HCT116 (cell line): ENCODE data around the gene STIM2. TPM values are rescaled to one million over a fixed set of nuclear protein-coding genes. Genes with fewer than 3 reads are reported as not detected.

Source experiments
- ATAC-seq: fragments of 200-7000 bp; cut with Tn5 transposase; 2 replicates; pipeline ENCODE4 v1.9.1; 2020; ENCODE audit warnings: mild to moderate bottlenecking, moderate library complexity
- BruUV-seq: library from RNA; stranded (reverse); fragments of 400-500 nt; replicated peaks from 2 replicates; lab custom pipeline; 2021; lab: Mats Ljungman, UMichigan
- CTCF ChIA-PET: fragments of 300-600 bp; sonication (Branson Sonifier 250); formaldehyde crosslinking; loops from one replicate; lab custom pipeline; 2021; ENCODE audit warnings: antibody characterized with exemption; lab: Charles Lee
- POLR2A ChIA-PET: fragments of 300-600, 350-600 bp; sonication (Branson Sonifier 250); formaldehyde crosslinking; loops from one replicate; lab custom pipeline; 2021; ENCODE audit warnings: antibody characterized with exemption; lab: Charles Lee
- RAD21 ChIA-PET, 2 experiments: fragments of 300-600 bp; sonication (Branson Sonifier 250); formaldehyde crosslinking; loops; one replicate each; lab custom pipeline; 2023; ENCODE audit warnings: low total read pairs in 2 of 2; ENCODE audit not compliant: uncharacterized antibody in 2 of 2, unreplicated experiment in 2 of 2, low non-redundant PET in 1 of 2; lab: Charles Lee
- DNase-seq: peaks from one replicate; pipeline ENCODE4 v3.0.0-alpha.2; 2010; ENCODE audit warnings: low read depth, low spot score
- H2AFZ ChIP-seq: fragments of 200-600 bp; shearing (Covaris generic), sonication (generic); 2 replicates; pipeline ENCODE4 v1.6.1; 2017; ENCODE audit warnings: low read depth, mixed run types, mixed read lengths, antibody characterized with exemption, low read length; ENCODE audit not compliant: poor library complexity, severe bottlenecking
- H3K27ac ChIP-seq: 2 replicates; pipeline ENCODE4 v1.5.1; 2012; ENCODE audit warnings: low read depth, low read length
- H3K27me3 ChIP-seq: fragments of 200-600 bp; sonication (generic); 2 replicates; pipeline ENCODE4 v1.6.1; 2016; ENCODE audit warnings: mixed run types, low read length, mixed read lengths; ENCODE audit not compliant: insufficient read depth
- H3K36me3 ChIP-seq, 2 experiments: fragments of 200-500 bp in 1 of 2; fragments of 200-600 bp in 1 of 2; sonication (Bioruptor generic) in 1 of 2; sonication (generic) in 1 of 2; 2 replicates each; pipeline versions ENCODE4 v1.5.1 to v1.6.1; 2014 to 2016; ENCODE audit warnings: low read length in 2 of 2, inconsistent platforms in 1 of 2, mixed read lengths in 1 of 2, mixed run types in 1 of 2; ENCODE audit not compliant: insufficient read depth in 2 of 2, control insufficient read depth in 1 of 2
- H3K4me1 ChIP-seq, 2 experiments: fragments of 200-600 bp in 1 of 2; sonication (generic) in 1 of 2; 2 replicates each; pipeline versions ENCODE4 v1.5.1 to v1.6.1; 2012 to 2017; ENCODE audit warnings: low read length in 2 of 2, inconsistent platforms in 1 of 2, mild to moderate bottlenecking in 1 of 2, mixed read lengths in 1 of 2, mixed run types in 1 of 2, moderate library complexity in 1 of 2; ENCODE audit not compliant: insufficient read depth in 2 of 2, control insufficient read depth in 1 of 2
- H3K4me2 ChIP-seq: fragments of 200-600 bp; sonication (generic); 2 replicates; pipeline ENCODE4 v1.6.1; 2017; ENCODE audit warnings: mixed run types, low read length, mixed read lengths
- H3K4me3 ChIP-seq, 2 experiments: fragments of 200-600 bp in 1 of 2; sonication (generic) in 1 of 2; replicated peaks in 1 of 2; 2 replicates each; pipeline ENCODE4 v1.5.1; 2011 to 2016; ENCODE audit warnings: low read length in 2 of 2, control low read depth in 1 of 2, low read depth in 1 of 2, mild to moderate bottlenecking in 1 of 2, mixed read lengths in 1 of 2, mixed run types in 1 of 2
- H3K79me2 ChIP-seq: fragments of 200-600 bp; sonication (generic); 2 replicates; pipeline ENCODE4 v1.6.1; 2017; ENCODE audit warnings: mild to moderate bottlenecking, mixed run types, low read length, moderate library complexity, mixed read lengths; ENCODE audit not compliant: insufficient read depth
- H3K9ac ChIP-seq: fragments of 200-600 bp; sonication (generic); 2 replicates; pipeline ENCODE4 v1.6.1; 2016; ENCODE audit warnings: low read length, mixed read lengths
- H3K9me2 ChIP-seq: fragments of 200-600 bp; sonication (generic), shearing (Covaris generic); 2 replicates; pipeline ENCODE4 v1.6.1; 2017; ENCODE audit warnings: mixed run types, mild to moderate bottlenecking, moderate library complexity; ENCODE audit not compliant: insufficient read depth
- H3K9me3 ChIP-seq, 2 experiments: fragments of 200-500 bp in 1 of 2; fragments of 200-600 bp in 1 of 2; sonication (Bioruptor generic) in 1 of 2; sonication (generic) in 1 of 2; 2 replicates each; pipeline ENCODE4 v1.6.1; 2014 to 2017; ENCODE audit warnings: low read length in 2 of 2, mixed read lengths in 2 of 2, inconsistent platforms in 1 of 2, low read depth in 1 of 2, mild to moderate bottlenecking in 1 of 2, mixed run types in 1 of 2, moderate library complexity in 1 of 2; ENCODE audit not compliant: control insufficient read depth in 1 of 2, insufficient read depth in 1 of 2
- H4K20me1 ChIP-seq: fragments of 200-600 bp; sonication (generic), shearing (Covaris generic); 2 replicates; pipeline ENCODE4 v1.6.1; 2017; ENCODE audit warnings: mixed run types, mild to moderate bottlenecking, moderate library complexity; ENCODE audit not compliant: insufficient read depth
- CEBPB ChIP-seq: IDR thresholded peaks from 2 replicates; pipeline ENCODE4 v1.6.1; 2012; ENCODE audit warnings: low read depth
- EGR1 ChIP-seq: IDR thresholded peaks from 2 replicates; pipeline ENCODE4 v1.6.1; 2012; ENCODE audit warnings: low read depth
- ELF1 ChIP-seq: IDR thresholded peaks from 2 replicates; pipeline ENCODE4 v1.6.1; 2012; ENCODE audit warnings: low read depth, borderline replicate concordance
- EZH2 ChIP-seq: fragments of 200-600 bp; sonication (generic); IDR thresholded peaks from 2 replicates; pipeline ENCODE4 v1.6.1; 2017; ENCODE audit warnings: antibody characterized with exemption, mixed run types
- EZH2phosphoT487 ChIP-seq: fragments of 200-600 bp; IDR thresholded peaks from 2 replicates; pipeline ENCODE4 v1.6.1; 2018; ENCODE audit warnings: antibody characterized with exemption, borderline replicate concordance
- FOSL1 ChIP-seq: IDR thresholded peaks from 2 replicates; pipeline ENCODE4 v1.6.1; 2012; ENCODE audit warnings: low read depth
- JUND ChIP-seq: IDR thresholded peaks from 2 replicates; pipeline ENCODE4 v1.6.1; 2012
- POLR2AphosphoS5 ChIP-seq: IDR thresholded peaks from 2 replicates; pipeline ENCODE4 v1.6.1; 2011; ENCODE audit warnings: mild to moderate bottlenecking, low read depth, low read length, moderate library complexity
- SIN3A ChIP-seq: IDR thresholded peaks from 2 replicates; pipeline ENCODE4 v1.6.1; 2012; ENCODE audit warnings: low read depth
- SP1 ChIP-seq: IDR thresholded peaks from 2 replicates; pipeline ENCODE4 v1.6.1; 2012; ENCODE audit warnings: low read depth
- SRF ChIP-seq: IDR thresholded peaks from 2 replicates; pipeline ENCODE4 v1.6.1; 2012; ENCODE audit warnings: low read depth
- TCF7L2 ChIP-seq: IDR thresholded peaks from 2 replicates; pipeline ENCODE4 v1.7.0; 2011; ENCODE audit warnings: borderline replicate concordance, inconsistent platforms; ENCODE audit not compliant: insufficient read depth, insufficient read length; ENCODE audit errors: extremely low read depth
- YY1 ChIP-seq: IDR thresholded peaks from 2 replicates; pipeline ENCODE4 v1.6.1; 2011; ENCODE audit warnings: low read length, low read depth, moderate library complexity, mild to moderate bottlenecking; ENCODE audit not compliant: insufficient replicate concordance; ENCODE audit errors: extremely low read depth
- ZFX ChIP-seq: fragments of 450-650 bp; IDR thresholded peaks from 2 replicates; pipeline ENCODE4 v1.6.1; 2017
- ZNF274 ChIP-seq: fragments of 200-500 bp; sonication (Bioruptor generic); IDR thresholded peaks from 2 replicates; pipeline ENCODE4 v1.6.1; 2014; ENCODE audit warnings: mild to moderate bottlenecking, low read depth, low read length, inconsistent platforms
- intact Hi-C: fragments of 100-400 bp; cut with micrococcal nuclease; formaldehyde crosslinking; loops from 2 replicates; pipeline ENCODE4 v1.10.0; 2022
- total RNA-seq: library from RNA; stranded (reverse); gene quantifications from one replicate; pipeline ENCODE4 v1.2.1, GENCODE V29; 2021; ENCODE audit not compliant: unreplicated experiment
- TF ChIP-seq, protein P1 (sequence below): IDR thresholded peaks from 2 replicates; pipeline ENCODE4 v1.6.1; 2012
- TF ChIP-seq, protein P2 (sequence below): IDR thresholded peaks from 2 replicates; pipeline ENCODE4 v1.6.1; 2012; ENCODE audit warnings: low read depth
- TF ChIP-seq, protein P3 (sequence below): IDR thresholded peaks from 2 replicates; pipeline ENCODE4 v1.6.1; 2012
- TF ChIP-seq, protein P4 (sequence below): IDR thresholded peaks from 2 replicates; pipeline ENCODE4 v1.6.1; 2011; ENCODE audit warnings: mild to moderate bottlenecking, low read length, moderate library complexity; ENCODE audit not compliant: insufficient replicate concordance; ENCODE audit errors: extremely low read depth

Gene STIM2
- total RNA-seq, 1 experiment from 2014 or later = 65.9 TPM

DNA sequence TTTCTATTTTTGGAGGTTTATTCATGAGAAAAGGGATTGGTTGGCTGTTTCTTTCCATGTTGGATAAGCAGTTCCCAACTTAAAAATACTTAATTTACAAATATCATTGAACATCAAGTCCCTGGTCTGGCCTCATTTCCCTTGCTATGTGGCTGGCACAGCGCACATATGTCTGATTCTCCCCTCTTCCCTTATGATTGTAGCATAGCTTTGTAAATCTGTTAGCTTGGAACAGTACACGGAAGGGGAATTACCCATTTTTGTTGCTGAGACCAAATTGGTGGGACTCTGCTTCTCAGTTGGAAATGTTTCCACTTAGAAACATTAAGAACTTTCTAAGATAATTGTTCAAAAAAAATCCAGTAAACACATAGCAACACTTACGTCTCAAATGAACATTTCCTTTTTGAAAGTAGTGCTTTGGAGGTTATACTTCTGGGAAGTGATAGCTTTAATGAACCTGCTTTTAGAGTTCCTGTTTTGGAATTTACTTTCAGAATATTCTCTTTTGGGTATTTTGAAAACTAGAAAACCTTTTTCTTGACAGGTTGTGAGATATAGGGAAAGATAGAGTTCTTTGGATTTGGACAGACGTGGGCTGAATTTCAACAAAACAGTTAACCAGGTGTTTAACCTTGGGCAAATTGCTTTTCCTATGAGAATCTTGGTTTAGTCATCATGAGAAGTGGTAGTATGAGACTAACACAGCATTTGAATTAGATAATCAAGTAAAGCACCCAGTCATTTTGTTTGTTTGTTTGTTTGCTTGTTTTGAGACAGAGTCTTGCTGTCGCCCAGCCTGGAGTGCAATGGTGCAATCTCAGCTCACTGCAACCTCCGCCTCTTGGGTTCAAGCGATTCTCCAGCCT lies 47.3 kb downstream of the STIM2 start:
- Histone ChIP-seq H3K4me1 (no peaks in the 10 kb centered on the region), H2AFZ (no peak overlapping the region), H3K9me2 (no peaks in the 10 kb centered on the region), H3K36me3 (no peaks in the 10 kb centered on the region), H3K4me3 (no peak overlapping the region), H3K9ac (no peak overlapping the region), H4K20me1 (no peaks in the 10 kb centered on the region; the same call in 1 of the 2 replicates), H3K27ac (no peak overlapping the region), H3K27me3 (no peaks in the 10 kb centered on the region), H3K79me2 (peaks cover 4% of the 10 kb centered on the region; the same call in 1 of the 2 replicates), H3K9me3 (no peaks in the 10 kb centered on the region), H3K4me2 (no peak overlapping the region)
- POLR2A ChIA-PET = no interaction called here
- CTCF ChIA-PET = no interaction called here
- ATAC-seq (no peak), DNase-seq (no peak)
- intact Hi-C loops = no loop called here
- RAD21 ChIA-PET = no interaction called here
- no TSS peak for BruUV-seq
- no peak for TF ChIP-seq FOSL1
- TF ChIP-seq EZH2phosphoT487 = no peak
- TF ChIP-seq SP1 = no peak
- TF ChIP-seq TCF7L2 = no peak
- TF ChIP-seq SRF = no peak
- no peak for TF ChIP-seq ELF1
- TF ChIP-seq, protein P1, sequence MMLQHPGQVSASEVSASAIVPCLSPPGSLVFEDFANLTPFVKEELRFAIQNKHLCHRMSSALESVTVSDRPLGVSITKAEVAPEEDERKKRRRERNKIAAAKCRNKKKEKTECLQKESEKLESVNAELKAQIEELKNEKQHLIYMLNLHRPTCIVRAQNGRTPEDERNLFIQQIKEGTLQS = no peak
- no peak for TF ChIP-seq JUND
- no peak for TF ChIP-seq ZFX
- no peak for TF ChIP-seq ZNF274
- TF ChIP-seq EGR1 = no peak
- TF ChIP-seq CEBPB = no peak
- no peak for TF ChIP-seq EZH2
- no peak for TF ChIP-seq YY1
- TF ChIP-seq, protein P2, sequence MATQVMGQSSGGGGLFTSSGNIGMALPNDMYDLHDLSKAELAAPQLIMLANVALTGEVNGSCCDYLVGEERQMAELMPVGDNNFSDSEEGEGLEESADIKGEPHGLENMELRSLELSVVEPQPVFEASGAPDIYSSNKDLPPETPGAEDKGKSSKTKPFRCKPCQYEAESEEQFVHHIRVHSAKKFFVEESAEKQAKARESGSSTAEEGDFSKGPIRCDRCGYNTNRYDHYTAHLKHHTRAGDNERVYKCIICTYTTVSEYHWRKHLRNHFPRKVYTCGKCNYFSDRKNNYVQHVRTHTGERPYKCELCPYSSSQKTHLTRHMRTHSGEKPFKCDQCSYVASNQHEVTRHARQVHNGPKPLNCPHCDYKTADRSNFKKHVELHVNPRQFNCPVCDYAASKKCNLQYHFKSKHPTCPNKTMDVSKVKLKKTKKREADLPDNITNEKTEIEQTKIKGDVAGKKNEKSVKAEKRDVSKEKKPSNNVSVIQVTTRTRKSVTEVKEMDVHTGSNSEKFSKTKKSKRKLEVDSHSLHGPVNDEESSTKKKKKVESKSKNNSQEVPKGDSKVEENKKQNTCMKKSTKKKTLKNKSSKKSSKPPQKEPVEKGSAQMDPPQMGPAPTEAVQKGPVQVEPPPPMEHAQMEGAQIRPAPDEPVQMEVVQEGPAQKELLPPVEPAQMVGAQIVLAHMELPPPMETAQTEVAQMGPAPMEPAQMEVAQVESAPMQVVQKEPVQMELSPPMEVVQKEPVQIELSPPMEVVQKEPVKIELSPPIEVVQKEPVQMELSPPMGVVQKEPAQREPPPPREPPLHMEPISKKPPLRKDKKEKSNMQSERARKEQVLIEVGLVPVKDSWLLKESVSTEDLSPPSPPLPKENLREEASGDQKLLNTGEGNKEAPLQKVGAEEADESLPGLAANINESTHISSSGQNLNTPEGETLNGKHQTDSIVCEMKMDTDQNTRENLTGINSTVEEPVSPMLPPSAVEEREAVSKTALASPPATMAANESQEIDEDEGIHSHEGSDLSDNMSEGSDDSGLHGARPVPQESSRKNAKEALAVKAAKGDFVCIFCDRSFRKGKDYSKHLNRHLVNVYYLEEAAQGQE = no peak
- TF ChIP-seq, protein P3, sequence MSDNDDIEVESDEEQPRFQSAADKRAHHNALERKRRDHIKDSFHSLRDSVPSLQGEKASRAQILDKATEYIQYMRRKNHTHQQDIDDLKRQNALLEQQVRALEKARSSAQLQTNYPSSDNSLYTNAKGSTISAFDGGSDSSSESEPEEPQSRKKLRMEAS = no peak
- TF ChIP-seq, protein P4, sequence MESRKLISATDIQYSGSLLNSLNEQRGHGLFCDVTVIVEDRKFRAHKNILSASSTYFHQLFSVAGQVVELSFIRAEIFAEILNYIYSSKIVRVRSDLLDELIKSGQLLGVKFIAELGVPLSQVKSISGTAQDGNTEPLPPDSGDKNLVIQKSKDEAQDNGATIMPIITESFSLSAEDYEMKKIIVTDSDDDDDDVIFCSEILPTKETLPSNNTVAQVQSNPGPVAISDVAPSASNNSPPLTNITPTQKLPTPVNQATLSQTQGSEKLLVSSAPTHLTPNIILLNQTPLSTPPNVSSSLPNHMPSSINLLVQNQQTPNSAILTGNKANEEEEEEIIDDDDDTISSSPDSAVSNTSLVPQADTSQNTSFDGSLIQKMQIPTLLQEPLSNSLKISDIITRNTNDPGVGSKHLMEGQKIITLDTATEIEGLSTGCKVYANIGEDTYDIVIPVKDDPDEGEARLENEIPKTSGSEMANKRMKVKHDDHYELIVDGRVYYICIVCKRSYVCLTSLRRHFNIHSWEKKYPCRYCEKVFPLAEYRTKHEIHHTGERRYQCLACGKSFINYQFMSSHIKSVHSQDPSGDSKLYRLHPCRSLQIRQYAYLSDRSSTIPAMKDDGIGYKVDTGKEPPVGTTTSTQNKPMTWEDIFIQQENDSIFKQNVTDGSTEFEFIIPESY = no peak
- no peak for TF ChIP-seq SIN3A
- no peak for TF ChIP-seq POLR2AphosphoS5
